Measurements from ENCODE around the gene IL25. TPM values are rescaled to one million over a fixed set of nuclear protein-coding genes. Genes with fewer than 3 reads are reported as not detected.
"Not testable (repeated sequence)": the region's sequence is repeated elsewhere in the genome, so short reads cannot be mapped to it uniquely, and the experiment has no call there.

The IL25 gene
- total RNA-seq, 4 donors from 2014 or later: not detected

DNA sequence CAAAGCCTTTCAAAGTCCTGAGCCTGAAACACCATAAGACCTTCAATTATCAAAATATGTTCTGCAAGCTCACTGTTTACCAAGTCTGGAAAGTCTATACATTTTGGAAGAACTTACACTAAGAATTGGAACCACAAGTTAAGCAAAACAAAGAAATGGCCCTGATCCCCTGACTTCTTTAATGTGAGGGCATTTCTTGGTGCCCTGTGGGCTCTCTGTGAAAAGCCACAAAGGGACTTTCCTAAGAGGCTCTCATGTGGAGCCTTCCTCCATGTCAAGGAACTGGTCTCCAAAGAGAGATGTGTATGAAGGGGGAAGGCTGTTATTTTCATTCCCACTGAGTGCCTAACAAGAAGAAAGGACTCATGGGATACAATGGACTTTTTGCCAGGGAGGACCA is 49.0 kb downstream of the IL25 start:
- TF ChIP-seq, protein P1, sequence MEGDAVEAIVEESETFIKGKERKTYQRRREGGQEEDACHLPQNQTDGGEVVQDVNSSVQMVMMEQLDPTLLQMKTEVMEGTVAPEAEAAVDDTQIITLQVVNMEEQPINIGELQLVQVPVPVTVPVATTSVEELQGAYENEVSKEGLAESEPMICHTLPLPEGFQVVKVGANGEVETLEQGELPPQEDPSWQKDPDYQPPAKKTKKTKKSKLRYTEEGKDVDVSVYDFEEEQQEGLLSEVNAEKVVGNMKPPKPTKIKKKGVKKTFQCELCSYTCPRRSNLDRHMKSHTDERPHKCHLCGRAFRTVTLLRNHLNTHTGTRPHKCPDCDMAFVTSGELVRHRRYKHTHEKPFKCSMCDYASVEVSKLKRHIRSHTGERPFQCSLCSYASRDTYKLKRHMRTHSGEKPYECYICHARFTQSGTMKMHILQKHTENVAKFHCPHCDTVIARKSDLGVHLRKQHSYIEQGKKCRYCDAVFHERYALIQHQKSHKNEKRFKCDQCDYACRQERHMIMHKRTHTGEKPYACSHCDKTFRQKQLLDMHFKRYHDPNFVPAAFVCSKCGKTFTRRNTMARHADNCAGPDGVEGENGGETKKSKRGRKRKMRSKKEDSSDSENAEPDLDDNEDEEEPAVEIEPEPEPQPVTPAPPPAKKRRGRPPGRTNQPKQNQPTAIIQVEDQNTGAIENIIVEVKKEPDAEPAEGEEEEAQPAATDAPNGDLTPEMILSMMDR (IDR thresholded peaks at IDR 0.05): no peak
- no peak for TF ChIP-seq POLR2A (IDR thresholded peaks at IDR 0.05)
- DNase-seq: no peak
- H3K36me3 ChIP-seq: no peaks in the 10 kb centered on the region
- no peaks in the 10 kb centered on the region for H3K4me1 ChIP-seq
- no peak overlapping the region for H3K27ac ChIP-seq
- H3K27me3 ChIP-seq: no peaks in the 10 kb centered on the region
- no peak overlapping the region for H3K4me3 ChIP-seq
- no peaks in the 10 kb centered on the region for H3K9me3 ChIP-seq

DNA sequence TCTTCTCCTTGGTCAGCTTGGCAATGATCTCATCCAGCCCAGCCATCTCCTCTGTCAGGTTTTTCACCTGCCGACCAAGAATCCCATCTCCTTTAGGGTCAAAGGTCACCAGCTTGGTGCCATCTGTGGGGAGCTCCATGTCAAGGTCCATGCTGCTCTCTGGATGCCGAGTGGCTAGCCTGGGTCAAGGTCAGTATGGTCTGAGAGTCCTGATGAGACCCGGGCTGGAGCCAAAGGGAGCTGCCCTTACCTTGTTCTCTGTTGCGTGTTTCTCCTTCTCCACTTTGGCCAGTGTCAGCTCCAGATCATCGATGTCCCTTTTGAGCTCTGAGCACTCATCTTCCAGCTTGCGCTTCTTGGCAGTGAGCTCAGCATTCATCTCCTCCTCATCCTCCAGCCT is 51.0 kb downstream of the IL25 start:
- Histone ChIP-seq H3K36me3 (no peaks in the 10 kb centered on the region), H3K4me1 (no peaks in the 10 kb centered on the region), H3K4me3 (no peak overlapping the region), H3K9me3 (no peaks in the 10 kb centered on the region), H3K27ac (no peak overlapping the region), H3K27me3 (no peaks in the 10 kb centered on the region)
- TF ChIP-seq, protein P1 (IDR thresholded peaks at IDR 0.05): no peak
- TF ChIP-seq POLR2A (IDR thresholded peaks at IDR 0.05): no peak
- no peak for DNase-seq

DNA sequence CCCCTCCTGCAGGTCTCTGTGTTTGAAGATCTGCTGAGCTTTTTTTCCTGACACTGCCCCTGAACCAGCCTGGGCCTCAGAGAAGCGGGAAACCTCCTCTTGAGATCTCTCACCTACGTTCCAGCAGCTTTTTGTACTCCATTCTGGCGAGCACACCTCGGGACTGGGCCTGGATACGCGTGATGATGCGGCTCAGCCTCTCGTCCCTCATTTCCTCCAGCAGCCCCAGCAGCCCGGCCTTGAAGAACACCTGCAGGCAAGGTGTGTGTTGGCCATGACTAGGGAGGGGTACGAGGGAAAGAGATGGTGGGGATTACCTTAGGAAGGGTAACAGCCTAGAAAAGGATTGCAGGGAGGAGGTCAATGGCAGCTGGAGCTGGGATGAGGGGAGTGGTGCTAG is 52.6 kb downstream of the IL25 start:
- TF ChIP-seq, protein P1 (IDR thresholded peaks at IDR 0.05): no peak
- no peak for TF ChIP-seq POLR2A (IDR thresholded peaks at IDR 0.05)
- no peak for DNase-seq
- Histone ChIP-seq H3K27me3 (no peaks in the 10 kb centered on the region), H3K27ac (no peak overlapping the region), H3K36me3 (no peaks in the 10 kb centered on the region), H3K4me3 (no peak overlapping the region), H3K4me1 (no peaks in the 10 kb centered on the region), H3K9me3 (no peaks in the 10 kb centered on the region)

DNA sequence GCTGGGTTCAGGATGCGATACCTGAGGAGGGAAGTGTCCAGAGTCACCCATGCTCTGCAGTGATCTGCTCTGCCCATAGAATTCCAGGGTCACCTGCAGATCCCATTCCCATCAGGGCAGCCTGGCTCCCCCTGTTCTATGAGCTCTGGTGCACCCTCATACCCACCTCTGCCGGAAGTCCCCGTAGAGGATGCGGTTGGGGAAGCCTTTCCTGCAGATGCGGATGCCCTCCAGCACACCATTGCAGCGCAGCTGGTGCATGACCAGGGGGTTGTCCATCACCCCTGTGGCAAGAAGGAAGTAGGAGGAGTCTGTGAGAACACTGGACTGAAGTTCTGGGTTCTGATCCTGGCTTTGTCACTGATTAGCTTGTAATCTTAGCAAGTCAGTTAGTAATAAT is 53.2 kb downstream of the IL25 start:
- H3K4me1 ChIP-seq, H3K4me3 ChIP-seq, H3K27ac ChIP-seq, DNase-seq, H3K27me3 ChIP-seq, H3K36me3 ChIP-seq, H3K9me3 ChIP-seq: not testable (repeated sequence)

Small RNAs within 50 kb of the gene (small RNA-seq; reads per million reads assigned to genes)
- 0 reads per million in 2 donors for gene MIR208A
- gene MIR208B: 0 reads per million in 2 donors

Other genes starting within 250 kb of the IL25 start
- 10 to 100 TPM; 21.8 to 56.9 (median 35.0) TPM for gene SLC7A8, start 189.1 kb upstream of the IL25 start, total RNA-seq
- gene RNF212B, start 134.9 kb upstream of the IL25 start, total RNA-seq: not detected
- gene HOMEZ, start 86.7 kb upstream of the IL25 start, total RNA-seq: 10 to 100 TPM; 10.5 to 23.9 (median 15.0) TPM
- 10 to 100 TPM; 16.5 to 39.2 (median 21.4) TPM for gene PPP1R3E, start 70.0 kb upstream of the IL25 start, total RNA-seq
- gene BCL2L2, start 66.0 kb upstream of the IL25 start, total RNA-seq: 10 to 100 TPM; 29.9 to 43.1 (median 32.0) TPM
- 100 to 1,000 TPM in 3 of 4 donors, 10 to 100 TPM in 1; 79.3 to 149 (median 116) TPM for gene PABPN1, start 51.4 kb upstream of the IL25 start, total RNA-seq
- gene SLC22A17, start 19.9 kb upstream of the IL25 start, total RNA-seq: 10 to 100 TPM in 1 of 4 donors, 1 to 10 TPM in 3; 1.6 to 19.0 (median 5.2) TPM
- 1 to 10 TPM in 3 of 4 donors, not detected in 1; 2.1 to 4.4 (median 4.1) TPM for gene EFS, start 7.6 kb upstream of the IL25 start, total RNA-seq
- not detected for gene CMTM5, start 4.2 kb downstream of the IL25 start, total RNA-seq
- gene MYH6, start 35.5 kb downstream of the IL25 start, total RNA-seq: not detected
- gene MYH7, start 62.9 kb downstream of the IL25 start, total RNA-seq: under 1 TPM in 3 of 4 donors, not detected in 1; 0.18 to 0.40 (median 0.19) TPM
- gene NGDN, start 96.9 kb downstream of the IL25 start, total RNA-seq: 10 to 100 TPM; 25.5 to 61.9 (median 35.4) TPM
- gene ZFHX2, start 179.0 kb downstream of the IL25 start, total RNA-seq: 1 to 10 TPM in 2 of 4 donors, under 1 TPM in 2; 0.53 to 7.4 (median 1.0) TPM
- gene THTPA, start 183.5 kb downstream of the IL25 start, total RNA-seq: 10 to 100 TPM; 23.3 to 48.5 (median 37.6) TPM
- gene AP1G2, start 195.0 kb downstream of the IL25 start, total RNA-seq: 100 to 1,000 TPM; 175 to 369 (median 341) TPM
- gene JPH4, start 206.0 kb downstream of the IL25 start, total RNA-seq: 1 to 10 TPM in 2 of 4 donors, under 1 TPM in 1, not detected in 1; 0.85 to 8.3 (median 1.5) TPM

Measured in Peyer's patch (tissue), 4 donors.